ENCODE results near the gene NPR3. TPM values are rescaled to one million over a fixed set of nuclear protein-coding genes. Genes with fewer than 3 reads are reported as not detected.
"Not testable (repeated sequence)": the region's sequence is repeated elsewhere in the genome, so short reads cannot be mapped to it uniquely, and the experiment has no call there.

NPR3 gene
- polyA plus RNA-seq, 5 donors = 30.1 to 45.7 (median 37.2) TPM

DNA sequence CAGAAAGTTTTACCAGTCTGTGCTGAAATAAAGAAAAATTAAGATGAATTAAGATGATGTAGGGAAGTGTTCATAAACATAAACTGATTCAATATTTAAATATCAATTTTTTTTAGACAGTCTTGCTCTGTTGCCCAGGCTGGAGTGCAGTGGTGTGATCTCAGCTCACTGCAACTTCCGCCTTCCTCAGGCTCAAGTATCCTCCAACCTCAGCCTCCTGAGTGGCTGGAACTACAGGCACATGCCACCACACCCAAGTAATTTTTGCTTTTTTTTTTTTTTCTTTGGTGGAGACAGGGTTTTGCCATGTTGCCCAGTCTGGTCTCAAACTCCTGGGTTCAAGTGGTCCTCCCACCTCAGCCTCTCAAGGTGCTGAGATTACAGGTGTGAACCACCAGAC lies 94.3 kb downstream of the NPR3 start:
- not testable (repeated sequence) for DNase-seq

DNA sequence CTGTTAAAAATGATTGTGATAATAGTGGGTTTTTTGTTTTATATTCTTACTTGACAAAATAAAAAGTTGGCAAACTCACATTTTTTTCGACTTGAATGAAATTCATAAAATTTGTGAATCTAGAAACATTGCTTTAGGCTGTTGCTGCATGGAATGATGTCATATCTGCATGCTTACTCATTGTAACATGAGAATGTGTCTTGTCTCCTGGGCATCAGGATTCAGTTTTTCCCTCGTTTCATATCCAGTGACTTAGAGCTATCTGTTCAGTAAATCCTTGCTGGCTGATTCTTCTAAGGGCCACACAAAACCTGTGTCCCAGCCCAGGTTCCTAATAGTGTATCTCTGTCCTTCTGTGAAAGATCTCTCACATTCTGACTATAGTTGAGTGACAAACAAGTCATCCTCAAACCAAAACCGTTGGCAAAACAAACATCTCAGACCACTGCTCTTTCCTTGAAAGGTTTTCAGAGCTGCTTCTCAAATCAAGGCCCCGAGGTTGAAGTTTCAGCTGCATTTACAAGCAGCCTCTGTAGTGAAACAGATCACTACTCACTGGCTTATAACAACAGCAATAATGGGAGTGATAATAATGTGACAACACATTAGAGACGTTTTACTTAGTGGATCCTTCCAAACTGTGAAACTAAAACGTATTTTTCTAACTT lies 95.0 kb downstream of the NPR3 start:
- DNase-seq = peak; percentile 4 to 13

DNA sequence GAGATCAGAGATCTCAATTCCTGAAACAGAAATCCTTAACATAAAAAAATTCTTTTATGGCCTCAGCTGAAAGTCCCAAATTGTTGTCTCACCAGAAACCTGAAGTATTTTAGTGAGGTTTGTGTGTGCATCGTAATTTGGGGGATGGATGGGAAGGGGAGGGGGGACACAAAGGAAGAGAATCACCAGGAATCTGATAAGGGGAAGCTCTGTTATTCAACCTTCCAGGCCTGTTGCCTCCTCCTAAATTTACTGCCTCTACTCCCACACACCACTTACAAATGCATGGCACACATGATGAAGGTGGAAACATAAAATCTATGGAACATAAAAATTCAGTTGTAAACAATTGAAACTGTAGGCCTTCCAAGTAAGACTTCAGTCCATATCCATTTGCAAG lies 97.7 kb downstream of the NPR3 start:
- DNase-seq = no peak

DNA sequence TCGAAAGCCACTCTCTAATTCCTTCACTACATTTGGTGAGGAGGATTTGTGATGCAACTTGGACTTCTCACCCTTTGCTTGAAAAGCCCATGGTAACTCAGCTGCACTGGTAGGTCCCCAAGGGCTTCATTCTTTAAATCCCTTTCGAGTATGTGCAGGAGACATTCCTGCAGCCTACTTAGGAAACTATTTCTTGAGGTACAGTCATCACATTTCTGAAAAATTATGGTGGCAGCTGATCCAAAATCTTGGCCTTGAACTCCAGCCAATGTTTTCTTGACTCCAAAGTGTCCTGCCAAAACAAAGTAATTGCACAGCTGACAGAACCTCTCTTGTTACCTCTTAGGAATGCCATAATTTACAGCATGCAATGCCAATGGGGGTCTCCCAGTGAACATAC lies 99.7 kb downstream of the NPR3 start:
- DNase-seq = no peak

DNA sequence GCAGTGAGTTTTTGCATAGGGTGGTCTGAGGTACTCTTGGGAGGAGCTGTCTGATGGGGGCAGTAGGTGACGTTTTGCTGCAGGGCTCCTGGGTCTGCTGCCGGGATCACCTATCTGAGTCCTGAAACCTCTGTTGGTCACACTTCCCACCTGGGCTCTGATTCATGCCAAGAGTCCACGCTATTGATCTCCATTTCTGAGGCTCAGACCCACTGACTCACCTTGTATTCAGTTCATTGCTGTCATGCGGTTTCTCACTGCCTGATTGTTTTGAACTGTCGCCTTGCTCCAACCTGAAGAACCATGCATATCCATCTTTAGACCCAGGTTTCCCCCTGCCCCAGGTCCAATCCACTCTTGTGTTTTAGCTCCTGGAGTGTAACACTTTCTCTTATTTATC lies 101.3 kb downstream of the NPR3 start:
- DNase-seq = no peak

DNA sequence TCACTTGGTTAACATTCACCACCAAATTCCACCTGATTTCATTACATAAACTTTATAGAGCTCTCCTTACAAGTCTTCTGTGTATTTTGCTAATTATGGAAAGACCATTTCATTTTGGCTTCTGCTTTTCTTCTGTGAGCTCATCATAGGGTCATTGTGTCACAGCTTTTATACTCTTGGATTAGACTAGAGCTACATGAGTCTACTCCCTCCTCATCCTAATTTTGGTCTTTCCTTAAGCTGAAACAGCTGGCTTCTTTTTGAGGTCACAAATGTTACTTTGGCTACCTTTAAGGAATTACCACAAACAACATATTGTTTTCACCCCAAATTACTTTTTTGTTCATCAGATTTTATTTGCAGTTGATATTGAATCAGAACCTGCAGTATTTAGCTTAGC lies 103.0 kb downstream of the NPR3 start:
- no peak for DNase-seq

DNA sequence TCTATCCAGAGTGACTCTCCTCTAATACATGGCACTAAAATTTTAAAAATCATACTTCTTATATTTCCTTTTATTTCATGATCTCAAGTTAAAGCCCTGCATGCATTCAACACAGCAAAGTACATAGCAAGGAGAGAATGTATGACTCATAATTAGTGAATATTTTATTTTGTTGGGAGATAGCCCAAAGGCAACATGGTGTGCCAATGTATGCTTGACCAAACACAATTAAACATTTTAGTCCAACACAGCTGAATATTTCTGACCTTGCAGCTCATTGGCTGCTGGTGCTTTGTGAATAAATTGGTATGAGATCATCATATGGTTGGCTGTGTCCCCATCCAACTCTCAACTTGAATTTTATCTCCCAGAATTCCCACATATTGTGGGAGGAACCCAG lies 103.5 kb downstream of the NPR3 start:
- DNase-seq = no peak

DNA sequence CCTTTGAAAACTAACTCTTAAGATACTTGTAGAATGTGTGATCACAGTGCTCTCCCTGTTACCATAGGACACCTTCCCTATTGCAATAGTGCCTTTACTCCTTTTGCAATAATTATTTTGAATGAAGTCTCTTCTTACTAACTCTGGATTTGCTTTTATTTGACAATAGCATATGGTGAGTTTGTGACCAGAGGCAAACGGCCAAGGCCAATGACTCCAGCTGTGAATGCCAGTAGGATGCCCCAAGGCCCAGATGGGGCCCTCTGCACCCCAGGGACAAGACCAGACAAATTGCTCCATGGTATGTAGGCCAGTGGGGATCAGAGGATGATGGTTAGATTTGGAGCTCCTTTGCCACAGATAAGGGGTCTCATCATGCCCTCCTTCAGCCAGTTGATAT lies 116.9 kb downstream of the NPR3 start:
- no peak for DNase-seq

DNA sequence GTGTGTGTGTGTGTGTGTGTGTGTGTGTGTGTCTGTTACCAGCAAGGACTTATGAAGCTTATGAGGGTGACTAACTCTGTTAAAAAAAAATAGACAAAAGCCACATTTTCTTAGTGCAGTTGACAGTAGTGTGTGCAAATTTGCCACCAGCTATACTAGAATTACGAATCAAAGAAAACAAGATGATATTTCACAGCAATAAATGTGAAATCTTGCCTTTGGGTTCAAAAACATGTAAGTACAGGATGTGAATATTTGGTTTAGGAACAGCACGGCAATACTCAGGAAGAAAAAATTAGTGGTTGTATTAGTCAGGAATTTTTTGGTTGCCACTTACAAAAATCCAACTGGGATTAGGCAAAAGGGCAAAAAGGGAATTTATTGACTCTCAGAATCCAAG lies 117.4 kb downstream of the NPR3 start:
- no peak for DNase-seq

DNA sequence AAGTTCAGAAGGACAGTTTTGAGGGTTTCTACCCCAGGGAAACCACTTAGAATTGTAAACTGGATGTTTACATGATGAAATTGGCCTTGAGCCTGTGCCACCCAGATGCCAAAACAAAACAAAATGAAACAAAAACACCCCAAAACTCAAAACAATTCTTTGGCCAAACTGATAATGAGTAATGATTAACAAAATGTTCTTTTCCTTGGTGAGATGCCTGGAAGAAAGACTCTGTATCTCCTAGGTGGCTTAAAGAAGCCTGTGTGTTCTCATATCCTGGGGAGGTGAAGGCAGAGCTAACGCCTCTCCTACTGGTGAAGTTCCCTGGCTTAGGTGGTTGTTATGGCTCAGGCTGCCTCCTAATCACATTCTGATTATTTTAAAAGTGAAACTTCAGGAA lies 120.5 kb downstream of the NPR3 start:
- no peak for DNase-seq

DNA sequence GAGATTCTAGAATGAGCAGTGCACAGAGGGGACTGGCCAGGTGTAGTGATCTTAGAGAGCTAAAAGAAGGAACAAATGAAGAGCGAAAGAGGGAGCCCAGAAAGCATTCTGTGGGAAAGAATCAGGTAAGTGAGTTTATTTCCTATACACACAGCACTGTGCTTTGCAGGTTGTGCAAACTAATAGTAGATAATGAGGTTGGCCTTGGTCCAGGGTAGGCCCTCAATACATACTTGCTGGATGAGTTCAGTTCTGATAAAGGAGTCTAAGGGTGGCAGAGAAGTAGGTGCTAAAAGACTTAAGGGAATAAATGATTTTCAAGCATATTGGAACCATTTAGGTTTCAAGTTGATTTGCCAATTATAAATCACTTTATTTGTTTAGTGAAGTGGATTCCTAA lies 122.0 kb downstream of the NPR3 start:
- peak in 1 of 2 donors; percentile 7 for DNase-seq

DNA sequence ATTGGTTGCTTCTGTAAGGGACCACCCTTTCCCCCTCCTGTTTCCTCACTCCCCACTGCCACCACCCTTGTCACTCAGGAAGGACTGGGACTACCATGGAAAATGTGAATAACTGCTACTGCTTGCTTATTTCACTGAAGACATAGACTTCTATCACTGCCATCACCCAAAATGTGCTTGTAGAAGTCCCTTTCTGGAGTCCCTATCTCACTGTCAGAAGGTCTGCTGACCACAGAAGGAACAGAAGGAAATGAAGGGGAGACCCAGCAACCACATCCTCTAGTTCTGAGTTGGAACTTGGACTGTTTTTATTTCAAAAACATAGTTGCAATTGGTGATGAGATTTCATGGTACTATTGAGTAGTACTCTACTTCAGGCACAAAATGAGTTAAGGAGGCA lies 122.5 kb downstream of the NPR3 start:
- DNase-seq = no peak

DNA sequence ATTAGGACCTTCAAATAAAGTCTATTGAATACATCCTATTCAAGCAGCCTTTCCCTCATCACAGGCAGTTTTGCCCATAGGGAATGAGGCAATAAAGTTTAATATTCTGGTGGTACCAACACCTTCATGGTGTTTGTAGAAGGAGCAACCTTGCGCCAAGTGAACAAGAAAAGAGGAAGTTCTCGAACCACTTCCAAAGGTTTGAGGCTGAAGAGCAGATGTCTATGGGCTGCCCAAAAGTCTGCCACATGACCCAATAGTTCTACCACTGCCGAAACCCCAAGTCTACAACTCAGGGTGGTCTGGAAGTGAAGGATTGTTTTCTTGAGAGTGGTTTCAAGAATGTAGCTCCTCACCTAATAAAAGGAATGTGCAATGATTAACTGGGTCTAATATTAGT lies 123.1 kb downstream of the NPR3 start:
- no peak for DNase-seq

DNA sequence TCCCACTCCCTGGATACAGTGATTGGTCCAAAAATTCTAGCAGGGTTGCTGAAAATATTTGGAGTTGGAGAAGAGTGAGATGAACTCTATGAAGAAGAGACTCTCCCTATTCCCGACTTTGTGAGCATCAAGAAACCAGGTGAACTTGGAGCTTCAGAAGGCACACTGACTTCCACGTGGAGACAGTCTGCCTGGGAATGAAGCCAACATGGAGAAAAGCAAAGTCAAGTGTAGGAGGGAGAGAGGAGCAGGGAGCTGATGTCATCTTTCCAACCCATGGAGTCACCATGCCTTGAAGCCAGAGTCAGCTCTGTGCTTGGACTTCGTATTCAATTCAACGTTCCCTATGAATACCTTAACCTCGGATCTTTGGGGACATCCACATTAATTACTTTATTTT lies 125.1 kb downstream of the NPR3 start:
- DNase-seq = no peak

DNA sequence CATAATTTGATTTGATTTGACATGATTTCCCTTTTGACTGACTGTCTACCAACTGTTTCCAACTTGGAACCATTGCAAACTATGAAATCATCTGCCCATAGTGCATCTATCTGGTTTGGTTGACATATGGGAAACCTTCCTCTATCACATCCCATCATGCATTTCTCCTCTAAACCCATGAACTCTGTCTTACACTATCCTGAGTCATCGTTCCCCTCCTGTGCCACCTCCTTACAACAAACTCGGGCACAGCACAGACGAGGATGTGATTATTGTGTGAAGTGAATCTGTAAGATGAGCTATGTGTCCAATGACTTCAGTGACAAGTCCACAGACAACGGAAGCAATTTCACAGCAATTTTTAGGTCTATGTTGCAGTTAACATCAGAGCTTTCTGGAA lies 126.1 kb downstream of the NPR3 start:
- DNase-seq = no peak

DNA sequence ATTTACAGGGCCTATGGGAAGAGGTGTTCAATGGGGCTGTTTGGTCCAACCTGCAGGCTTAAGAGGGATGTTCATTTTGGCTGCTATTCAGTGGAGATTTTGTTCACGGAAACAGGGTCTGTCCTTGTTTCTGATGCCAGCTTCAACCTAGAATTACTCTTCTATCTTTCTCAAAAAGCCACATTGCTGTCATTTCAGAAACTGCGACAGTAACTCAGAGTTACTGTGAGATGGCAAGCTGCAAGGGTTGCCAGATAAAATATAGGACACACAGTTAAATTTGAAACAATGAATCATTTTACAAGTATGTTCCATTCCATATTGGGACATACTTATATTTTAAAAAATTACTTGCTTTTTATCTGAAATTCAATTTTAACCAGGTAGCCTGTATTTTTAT lies 128.0 kb downstream of the NPR3 start:
- no peak for DNase-seq

DNA sequence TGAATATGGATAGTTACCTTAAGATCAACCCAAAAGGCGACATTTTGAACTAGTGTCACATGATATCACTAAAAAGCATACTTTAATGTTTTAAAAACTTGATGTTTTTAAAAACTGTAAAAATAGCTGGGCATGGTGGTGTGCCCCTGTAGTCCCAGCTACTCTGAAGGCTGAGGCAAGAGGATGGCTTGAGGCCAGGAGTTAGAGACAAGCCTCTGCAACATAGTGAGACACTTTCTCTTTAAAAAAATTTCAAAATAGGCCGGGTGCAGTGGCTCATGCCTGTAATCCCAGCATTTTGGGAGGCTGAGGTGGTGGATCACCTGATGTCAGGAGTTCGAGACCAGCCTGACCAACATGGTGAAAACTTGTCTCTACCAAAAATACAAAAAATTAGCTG lies 129.5 kb downstream of the NPR3 start:
- no peak for DNase-seq

Other genes with a start within 250 kb of the NPR3 start
- gene SUB1, start 125.8 kb upstream of the NPR3 start, polyA plus RNA-seq (ENCODE audit: insufficient read depth in 1 of 5, insufficient read length in 5 of 5, low replicate concordance in 1 of 5) = 100 to 1,000 TPM; 236 to 389 (median 296) TPM

Measured in right lung (tissue), 5 donors.